ENCODE measurements around the gene ARID5B.

Gene ARID5B

DNA sequence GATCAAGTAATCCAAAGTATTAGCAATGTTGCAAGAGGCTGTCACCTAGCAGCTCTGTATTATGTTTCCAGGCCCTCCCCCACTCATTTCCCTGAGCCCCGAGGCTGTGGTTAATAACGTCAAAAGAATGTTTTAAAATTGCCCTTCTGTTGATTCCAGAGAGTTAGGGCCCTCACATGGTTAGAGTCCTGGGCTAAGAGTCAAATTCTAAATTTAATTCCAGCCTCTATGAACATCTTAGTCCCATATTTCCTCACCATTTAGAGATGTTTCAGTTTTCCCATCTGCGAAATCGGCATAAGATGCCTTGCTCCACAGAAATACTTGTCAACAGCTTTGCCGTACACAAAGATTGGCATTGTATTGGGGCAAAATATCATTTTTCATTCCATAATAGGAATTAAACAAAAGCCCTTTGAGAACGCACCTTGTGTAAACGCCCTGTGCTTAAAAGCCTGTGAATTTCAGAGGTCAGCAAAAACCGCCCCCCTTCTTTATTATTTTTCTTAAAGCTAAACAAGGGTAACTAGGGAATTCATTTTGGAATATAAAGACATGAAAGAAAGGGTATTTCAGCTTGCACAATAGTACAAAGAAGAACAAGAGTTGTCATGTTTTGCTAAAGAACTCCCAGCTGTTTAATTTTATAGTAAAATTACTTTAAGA is 135.8 kb downstream of the ARID5B start:
- no peaks in the 10 kb centered on the region for H3K79me2 ChIP-seq (ENCODE audit: insufficient read depth, low read depth)
- H3K4me3 ChIP-seq (IDR thresholded peaks at IDR 0.05; ENCODE audit: insufficient read depth, low read depth, low read length), result no peak overlapping the region
- no peak overlapping the region for H3K27ac ChIP-seq
- no peaks in the 10 kb centered on the region for H3K27me3 ChIP-seq (ENCODE audit: insufficient read depth, low read depth)
- H4K20me1 ChIP-seq (ENCODE audit: insufficient read depth), result no peaks in the 10 kb centered on the region
- TF ChIP-seq, protein P1, sequence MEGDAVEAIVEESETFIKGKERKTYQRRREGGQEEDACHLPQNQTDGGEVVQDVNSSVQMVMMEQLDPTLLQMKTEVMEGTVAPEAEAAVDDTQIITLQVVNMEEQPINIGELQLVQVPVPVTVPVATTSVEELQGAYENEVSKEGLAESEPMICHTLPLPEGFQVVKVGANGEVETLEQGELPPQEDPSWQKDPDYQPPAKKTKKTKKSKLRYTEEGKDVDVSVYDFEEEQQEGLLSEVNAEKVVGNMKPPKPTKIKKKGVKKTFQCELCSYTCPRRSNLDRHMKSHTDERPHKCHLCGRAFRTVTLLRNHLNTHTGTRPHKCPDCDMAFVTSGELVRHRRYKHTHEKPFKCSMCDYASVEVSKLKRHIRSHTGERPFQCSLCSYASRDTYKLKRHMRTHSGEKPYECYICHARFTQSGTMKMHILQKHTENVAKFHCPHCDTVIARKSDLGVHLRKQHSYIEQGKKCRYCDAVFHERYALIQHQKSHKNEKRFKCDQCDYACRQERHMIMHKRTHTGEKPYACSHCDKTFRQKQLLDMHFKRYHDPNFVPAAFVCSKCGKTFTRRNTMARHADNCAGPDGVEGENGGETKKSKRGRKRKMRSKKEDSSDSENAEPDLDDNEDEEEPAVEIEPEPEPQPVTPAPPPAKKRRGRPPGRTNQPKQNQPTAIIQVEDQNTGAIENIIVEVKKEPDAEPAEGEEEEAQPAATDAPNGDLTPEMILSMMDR (conservative IDR thresholded peaks at IDR 0.05; ENCODE audit: low read depth, low read length), result no peak
- H3K4me2 ChIP-seq, result no peak overlapping the region
- H2AFZ ChIP-seq (ENCODE audit: low read depth), result no peak overlapping the region
- H3K36me3 ChIP-seq (ENCODE audit: insufficient read depth), result no peaks in the 10 kb centered on the region
- H3K4me1 ChIP-seq (ENCODE audit: low read depth, poor library complexity, severe bottlenecking), result peaks cover 7% of the 10 kb centered on the region
- no peak overlapping the region for H3K9ac ChIP-seq

DNA sequence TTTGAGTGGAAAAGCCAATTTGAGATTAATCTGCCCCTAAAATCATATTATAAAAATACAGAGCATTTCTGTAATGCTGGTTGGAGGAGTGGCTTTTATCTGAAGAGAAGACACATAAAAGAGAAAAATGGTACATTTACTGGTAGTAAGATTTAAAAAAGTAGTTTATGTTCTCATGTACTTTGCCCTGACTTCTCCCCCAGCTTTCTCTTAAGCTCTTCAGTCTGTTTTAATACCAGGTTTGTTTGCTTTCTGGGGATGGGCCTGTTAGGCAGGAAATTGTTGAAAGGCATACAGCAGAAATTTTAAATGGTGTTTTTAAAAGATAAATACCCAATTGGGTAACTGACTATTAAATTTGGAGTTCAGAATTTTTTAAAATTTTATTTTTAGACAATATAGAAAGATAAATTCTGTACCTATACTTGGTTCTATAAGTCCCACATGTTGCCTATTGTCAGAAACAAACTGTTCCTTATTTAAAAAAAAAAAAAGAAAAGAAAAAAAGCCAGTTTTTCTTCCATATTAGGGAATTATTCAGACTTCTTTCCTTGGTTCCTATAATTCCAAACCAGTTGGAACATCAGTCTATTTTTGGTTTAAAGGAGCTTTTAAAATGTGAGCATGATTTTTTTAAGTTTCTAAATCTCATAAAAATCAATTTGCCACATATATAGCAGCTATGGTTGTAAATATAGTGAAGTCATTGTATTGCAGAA is 136.6 kb downstream of the ARID5B start:
- H2AFZ ChIP-seq (ENCODE audit: low read depth), result no peak overlapping the region
- H3K27me3 ChIP-seq (ENCODE audit: insufficient read depth, low read depth), result no peaks in the 10 kb centered on the region
- no peak overlapping the region for H3K4me2 ChIP-seq
- H3K4me1 ChIP-seq (ENCODE audit: low read depth, poor library complexity, severe bottlenecking), result peaks cover 7% of the 10 kb centered on the region
- no peaks in the 10 kb centered on the region for H3K36me3 ChIP-seq (ENCODE audit: insufficient read depth)
- no peak overlapping the region for H3K9ac ChIP-seq
- TF ChIP-seq, protein P1 (conservative IDR thresholded peaks at IDR 0.05; ENCODE audit: low read depth, low read length), result no peak
- no peak overlapping the region for H3K4me3 ChIP-seq (IDR thresholded peaks at IDR 0.05; ENCODE audit: insufficient read depth, low read depth, low read length)
- no peaks in the 10 kb centered on the region for H4K20me1 ChIP-seq (ENCODE audit: insufficient read depth)
- no peak overlapping the region for H3K27ac ChIP-seq
- no peaks in the 10 kb centered on the region for H3K79me2 ChIP-seq (ENCODE audit: insufficient read depth, low read depth)

DNA sequence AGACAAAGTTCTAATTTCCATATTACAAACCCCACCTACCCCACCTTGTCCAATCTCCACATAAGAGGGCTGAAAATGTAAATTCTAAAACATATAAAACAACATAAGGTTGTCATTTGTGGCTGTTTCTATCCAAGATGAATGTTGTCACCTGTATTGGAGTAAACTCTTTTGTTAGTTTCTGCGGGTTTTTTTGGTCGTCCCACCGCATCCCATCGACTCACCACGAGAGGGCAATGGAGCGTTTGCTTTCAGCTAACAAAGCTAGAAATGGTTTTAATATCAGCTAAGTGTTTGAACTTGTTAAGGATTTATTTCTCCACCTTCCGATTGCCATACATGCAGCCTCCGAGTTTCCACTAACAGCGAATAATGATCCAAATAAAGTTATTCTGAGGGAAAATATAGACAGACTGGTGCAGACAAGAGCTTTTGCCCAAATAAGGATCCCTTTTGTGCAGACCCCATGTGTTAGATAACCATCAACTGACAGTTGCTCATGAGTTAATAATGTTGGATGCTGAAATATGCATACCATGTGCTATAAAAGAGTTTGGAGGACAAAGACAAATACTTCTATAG is 137.2 kb downstream of the ARID5B start:
- no peak overlapping the region for H3K9ac ChIP-seq
- H3K27ac ChIP-seq, result no peak overlapping the region

DNA sequence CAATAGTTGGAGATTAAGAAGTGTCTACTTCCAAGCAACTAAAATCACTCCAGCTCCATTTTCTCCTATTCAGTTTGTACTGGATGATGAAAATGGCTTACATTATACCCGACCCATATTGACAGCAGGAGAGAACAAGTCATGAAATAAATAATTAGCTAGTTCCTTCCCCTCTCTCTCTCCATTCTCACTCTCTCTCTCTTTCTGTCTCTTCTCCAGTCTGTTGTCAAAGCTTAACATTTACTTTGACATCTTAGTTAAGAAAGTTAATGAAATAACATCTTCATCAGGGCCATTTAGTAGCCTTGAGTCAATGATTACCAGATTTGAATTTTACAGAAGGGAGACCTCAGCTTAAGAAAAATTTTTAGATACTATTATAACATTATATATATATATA is 138.5 kb downstream of the ARID5B start:
- H3K36me3 ChIP-seq (ENCODE audit: insufficient read depth), result no peaks in the 10 kb centered on the region
- no peak overlapping the region for H2AFZ ChIP-seq (ENCODE audit: low read depth)
- TF ChIP-seq, protein P1 (conservative IDR thresholded peaks at IDR 0.05; ENCODE audit: low read depth, low read length), result no peak
- H4K20me1 ChIP-seq (ENCODE audit: insufficient read depth), result no peaks in the 10 kb centered on the region
- H3K4me1 ChIP-seq (ENCODE audit: low read depth, poor library complexity, severe bottlenecking), result peaks cover 11% of the 10 kb centered on the region
- no peak overlapping the region for H3K27ac ChIP-seq
- H3K9ac ChIP-seq, result no peak overlapping the region
- H3K4me2 ChIP-seq, result no peak overlapping the region
- no peaks in the 10 kb centered on the region for H3K79me2 ChIP-seq (ENCODE audit: insufficient read depth, low read depth)
- no peaks in the 10 kb centered on the region for H3K27me3 ChIP-seq (ENCODE audit: insufficient read depth, low read depth)
- H3K4me3 ChIP-seq (IDR thresholded peaks at IDR 0.05; ENCODE audit: insufficient read depth, low read depth, low read length), result no peak overlapping the region

More for the DNA sequence above, 137.2 kb downstream of the ARID5B start:
- no peaks in the 10 kb centered on the region for H3K79me2 ChIP-seq (ENCODE audit: insufficient read depth, low read depth)
- no peaks in the 10 kb centered on the region for H3K27me3 ChIP-seq (ENCODE audit: insufficient read depth, low read depth)
- TF ChIP-seq, protein P1 (conservative IDR thresholded peaks at IDR 0.05; ENCODE audit: low read depth, low read length), result peak; percentile 80
- H4K20me1 ChIP-seq (ENCODE audit: insufficient read depth), result no peaks in the 10 kb centered on the region
- peaks cover 7% of the 10 kb centered on the region for H3K4me1 ChIP-seq (ENCODE audit: low read depth, poor library complexity, severe bottlenecking)
- no peak overlapping the region for H3K4me2 ChIP-seq
- H3K36me3 ChIP-seq (ENCODE audit: insufficient read depth), result no peaks in the 10 kb centered on the region
- H2AFZ ChIP-seq (ENCODE audit: low read depth), result no peak overlapping the region
- no peak overlapping the region for H3K4me3 ChIP-seq (IDR thresholded peaks at IDR 0.05; ENCODE audit: insufficient read depth, low read depth, low read length)
